ENCODE data around the gene DESI1. TPM values are rescaled to one million over a fixed set of nuclear protein-coding genes. Genes with fewer than 3 reads are reported as not detected.
A peak's percentile ranks its signal among the peaks of the same experiment; 100 is the strongest.
"Not testable (repeated sequence)": the region's sequence is repeated elsewhere in the genome, so short reads cannot be mapped to it uniquely, and the experiment has no call there.

The DESI1 gene
- polyA plus RNA-seq, 4 donors: 16.5 to 33.4 (median 21.4) TPM

DNA sequence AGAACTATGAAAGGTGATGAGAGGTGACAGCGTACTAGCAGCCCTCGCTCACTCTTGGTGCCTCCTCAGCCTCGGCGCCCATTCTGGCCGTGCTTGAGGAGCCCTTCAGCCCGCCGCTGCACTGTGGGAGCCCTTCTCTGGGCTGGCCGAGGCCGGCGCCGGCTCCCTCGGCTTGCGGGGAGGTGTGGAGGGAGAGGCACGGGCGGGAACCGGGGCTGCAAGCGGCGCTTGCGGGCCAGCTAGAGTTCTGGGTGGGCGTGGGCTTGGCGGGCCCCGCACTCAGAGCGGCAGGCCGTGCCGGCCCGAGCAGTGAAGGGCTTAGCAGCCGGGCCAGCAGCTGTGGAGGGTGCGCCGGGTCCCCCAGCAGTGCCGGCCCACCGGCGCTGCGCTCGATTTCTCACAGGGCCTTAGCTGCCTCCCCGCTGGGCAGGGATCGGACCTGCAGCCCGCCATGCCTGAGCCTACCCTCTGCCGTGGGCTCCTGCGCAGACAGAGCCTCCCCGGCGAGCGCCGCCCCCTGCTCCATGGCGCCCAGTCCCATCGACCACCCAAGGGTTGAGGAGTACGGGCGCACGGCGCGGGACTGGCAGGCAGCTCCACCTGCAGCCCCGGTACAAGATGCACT is 27.4 kb downstream of the DESI1 start:
- H3K27me3 ChIP-seq (ENCODE audit: control insufficient read depth in 3 of 3, insufficient read depth in 3 of 3, low read length in 3 of 3); H3K27ac ChIP-seq (ENCODE audit: low read depth in 1 of 3, low read length in 2 of 3); FAIRE-seq; H3K4me3 ChIP-seq (ENCODE audit: low read depth in 1 of 3, low read length in 3 of 3); DNase-seq; H3K9me3 ChIP-seq (ENCODE audit: control insufficient read depth in 2 of 2, insufficient read depth in 1 of 2, low read depth in 1 of 2, low read length in 1 of 2); H3K36me3 ChIP-seq (ENCODE audit: control insufficient read depth in 3 of 3, insufficient read depth in 2 of 3, low read depth in 1 of 3, low read length in 3 of 3); H3K4me1 ChIP-seq (ENCODE audit: control insufficient read depth in 3 of 3, insufficient read depth in 2 of 3, low read depth in 1 of 3, low read length in 2 of 3): not testable (repeated sequence)
- 96 to 98% (median 97%) methylated on average over 39 to 51 of the region's 51 CpGs for WGBS, 3 donors

DNA sequence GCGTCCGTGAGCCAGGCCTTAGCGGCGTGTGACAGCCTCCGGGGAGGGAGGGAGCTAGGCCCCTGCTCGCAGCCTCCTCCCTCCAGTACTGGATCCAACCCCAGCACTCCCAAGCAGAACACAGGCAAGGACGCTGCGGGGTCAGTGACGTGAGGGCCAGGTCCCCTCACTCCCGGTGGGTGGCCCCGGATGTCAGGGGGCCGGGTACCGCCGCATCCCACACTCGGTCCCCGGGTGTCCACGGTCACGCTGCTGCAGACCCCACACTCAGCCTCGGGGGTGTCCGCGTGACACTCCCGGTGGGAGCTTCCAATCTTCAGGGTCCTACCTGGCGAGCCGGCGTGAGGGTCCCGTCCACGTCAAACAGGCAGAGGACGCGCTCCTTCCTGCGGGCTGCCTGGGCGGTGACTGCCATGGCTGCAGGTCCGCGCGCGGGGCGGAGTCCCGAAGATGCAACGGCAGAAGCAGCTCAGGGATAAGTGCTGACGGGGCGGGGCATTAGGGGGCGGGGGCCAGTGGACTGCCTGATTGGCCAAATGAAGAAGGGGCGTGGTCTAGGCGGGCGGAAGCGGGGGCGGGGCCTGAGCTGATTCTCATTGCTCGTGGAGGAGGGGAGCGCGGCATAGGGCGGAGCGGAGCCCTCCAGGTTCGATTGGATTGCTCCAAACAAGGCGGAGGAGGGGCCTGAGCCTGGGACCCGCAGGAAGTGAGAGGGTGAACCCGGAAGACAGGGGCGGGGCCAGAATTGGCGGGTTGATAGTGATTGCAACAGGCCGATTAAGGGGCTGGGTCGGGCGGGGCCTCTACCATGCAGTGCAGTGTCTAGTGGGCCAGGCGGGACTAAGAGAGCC is 31.2 kb downstream of the DESI1 start, which contains the start of gene PMM1:
Gene PMM1, minus strand, starts transcription at position 450 of the 851 bp plus-strand sequence. Its CDS starts 35 bp downstream, at position 415.
- no peaks in the 10 kb centered on the region for H3K9me3 ChIP-seq (ENCODE audit: control insufficient read depth in 2 of 2, insufficient read depth in 1 of 2, low read depth in 1 of 2, low read length in 1 of 2)
- no peak for FAIRE-seq

DNA sequence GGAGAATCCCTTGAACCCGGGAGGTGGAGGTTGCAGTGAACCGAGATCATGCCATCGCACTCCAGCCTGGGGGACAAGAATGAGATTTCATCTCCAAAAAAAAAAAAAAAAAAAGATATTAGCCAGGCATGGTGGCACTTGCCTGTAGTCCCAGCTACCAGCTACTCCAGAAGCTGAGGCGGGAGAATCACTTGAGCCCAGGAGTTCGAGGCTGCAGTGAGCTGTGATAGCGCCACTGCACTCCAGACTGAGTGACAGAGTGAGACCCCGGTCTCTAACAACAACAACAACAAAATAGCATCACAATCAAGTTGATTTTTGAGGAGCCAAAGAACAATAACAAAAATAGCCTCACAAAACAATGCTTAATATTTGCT is 33.5 kb downstream of the DESI1 start:
- FAIRE-seq (no peak), DNase-seq (no peak)
- H3K27me3 ChIP-seq (ENCODE audit: control insufficient read depth in 3 of 3, insufficient read depth in 3 of 3, low read length in 3 of 3): no peaks in the 10 kb centered on the region

More for the DNA sequence above, 31.2 kb downstream of the DESI1 start, which contains the start of gene PMM1:
- no peaks in the 10 kb centered on the region for H3K27me3 ChIP-seq (ENCODE audit: control insufficient read depth in 3 of 3, insufficient read depth in 3 of 3, low read length in 3 of 3)
- H3K36me3 ChIP-seq (ENCODE audit: control insufficient read depth in 3 of 3, insufficient read depth in 2 of 3, low read depth in 1 of 3, low read length in 3 of 3): peaks cover 0 to 21% (median 2%) of the 10 kb centered on the region in 3 donors
- peak within 1 kb of the TSS; percentile 70 to 96 (median 89) for H3K27ac ChIP-seq (ENCODE audit: low read depth in 1 of 3, low read length in 2 of 3)
- WGBS, 3 donors: 0 to 1% (median 0%) methylated on average over 54 to 61 of the region's 61 CpGs
- peaks cover 0 to 17% (median 6%) of the 10 kb centered on the region in 3 donors for H3K4me1 ChIP-seq (ENCODE audit: control insufficient read depth in 3 of 3, insufficient read depth in 2 of 3, low read depth in 1 of 3, low read length in 2 of 3)
- peak; percentile 100 for DNase-seq
- H3K4me3 ChIP-seq (ENCODE audit: low read depth in 1 of 3, low read length in 3 of 3): peak within 1 kb of the TSS; percentile 42 to 100 (median 93)

DNA sequence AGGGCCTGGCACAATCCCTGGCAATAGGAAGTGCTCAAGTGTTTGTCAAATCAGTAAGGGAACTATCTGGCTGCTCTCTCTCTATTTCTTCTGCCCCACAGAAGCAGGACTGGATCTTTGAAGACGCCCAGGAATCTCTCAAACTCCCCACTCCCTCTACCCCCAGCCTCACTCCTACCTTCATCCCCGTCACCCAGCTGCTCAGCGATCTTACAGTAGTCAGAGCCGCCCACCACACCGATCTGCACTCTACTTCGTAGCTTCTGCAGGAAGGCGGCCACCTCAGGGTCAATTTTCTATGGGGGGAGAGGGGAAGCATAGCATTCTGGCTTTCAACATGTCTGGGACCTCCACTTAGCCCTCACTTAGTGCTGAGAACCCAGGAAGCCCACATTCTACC is 34.9 kb downstream of the DESI1 start:
- H3K27me3 ChIP-seq (ENCODE audit: control insufficient read depth in 3 of 3, insufficient read depth in 3 of 3, low read length in 3 of 3): no peaks in the 10 kb centered on the region
- WGBS, 3 donors: 95 to 99% (median 96%) methylated on average over 7 of the region's 7 CpGs
- no peaks in the 10 kb centered on the region for H3K9me3 ChIP-seq (ENCODE audit: control insufficient read depth in 2 of 2, insufficient read depth in 1 of 2, low read depth in 1 of 2, low read length in 1 of 2)
- peaks cover 0 to 57% (median 22%) of the 10 kb centered on the region in 3 donors for H3K36me3 ChIP-seq (ENCODE audit: control insufficient read depth in 3 of 3, insufficient read depth in 2 of 3, low read depth in 1 of 3, low read length in 3 of 3)
- H3K4me3 ChIP-seq (ENCODE audit: low read depth in 1 of 3, low read length in 3 of 3): no peak overlapping the region
- H3K27ac ChIP-seq (ENCODE audit: low read depth in 1 of 3, low read length in 2 of 3): no peak overlapping the region
- DNase-seq (no peak), FAIRE-seq (no peak)
- H3K4me1 ChIP-seq (ENCODE audit: control insufficient read depth in 3 of 3, insufficient read depth in 2 of 3, low read depth in 1 of 3, low read length in 2 of 3): peaks cover 0 to 17% (median 6%) of the 10 kb centered on the region in 3 donors

More for the DNA sequence above, 33.5 kb downstream of the DESI1 start:
- 37 to 73% (median 53%) methylated on average over 7 of the region's 7 CpGs for WGBS, 3 donors
- peak overlapping the region; percentile 76 to 96 (median 79) for H3K27ac ChIP-seq (ENCODE audit: low read depth in 1 of 3, low read length in 2 of 3)
- H3K4me3 ChIP-seq (ENCODE audit: low read depth in 1 of 3, low read length in 3 of 3): peak overlapping the region in 2 of 3 donors; percentile 17
- H3K36me3 ChIP-seq (ENCODE audit: control insufficient read depth in 3 of 3, insufficient read depth in 2 of 3, low read depth in 1 of 3, low read length in 3 of 3): peaks cover 0 to 43% (median 20%) of the 10 kb centered on the region in 3 donors
- peaks cover 0 to 17% (median 6%) of the 10 kb centered on the region in 3 donors for H3K4me1 ChIP-seq (ENCODE audit: control insufficient read depth in 3 of 3, insufficient read depth in 2 of 3, low read depth in 1 of 3, low read length in 2 of 3)
- H3K9me3 ChIP-seq (ENCODE audit: control insufficient read depth in 2 of 2, insufficient read depth in 1 of 2, low read depth in 1 of 2, low read length in 1 of 2): no peaks in the 10 kb centered on the region

DNA sequence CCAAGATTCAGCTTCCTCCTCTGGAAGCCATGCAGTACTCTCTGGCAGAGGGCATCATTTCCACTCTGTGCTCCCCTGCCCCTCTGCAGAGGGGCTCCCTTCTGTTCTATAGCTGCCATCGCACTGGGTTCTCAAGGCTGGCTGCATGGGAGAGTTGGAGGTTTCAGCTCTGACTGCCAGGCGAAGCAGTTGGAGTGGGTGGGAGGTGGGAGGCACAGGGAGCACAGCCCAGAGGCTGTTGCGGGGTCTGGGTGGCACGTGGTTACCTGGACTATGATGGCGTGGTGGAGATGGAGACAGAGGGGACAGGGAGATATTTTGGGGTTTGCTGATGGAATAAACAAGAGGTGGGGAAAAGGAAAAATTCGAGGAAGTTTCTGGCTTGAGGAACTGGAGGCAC is 36.0 kb downstream of the DESI1 start:
- Histone ChIP-seq H3K9me3 (ENCODE audit: control insufficient read depth in 2 of 2, insufficient read depth in 1 of 2, low read depth in 1 of 2, low read length in 1 of 2) (no peaks in the 10 kb centered on the region), H3K4me1 (ENCODE audit: control insufficient read depth in 3 of 3, insufficient read depth in 2 of 3, low read depth in 1 of 3, low read length in 2 of 3) (peaks cover 0 to 16% (median 6%) of the 10 kb centered on the region in 3 donors), H3K27me3 (ENCODE audit: control insufficient read depth in 3 of 3, insufficient read depth in 3 of 3, low read length in 3 of 3) (no peaks in the 10 kb centered on the region), H3K36me3 (ENCODE audit: control insufficient read depth in 3 of 3, insufficient read depth in 2 of 3, low read depth in 1 of 3, low read length in 3 of 3) (peaks cover 0 to 65% (median 22%) of the 10 kb centered on the region in 3 donors), H3K27ac (ENCODE audit: low read depth in 1 of 3, low read length in 2 of 3) (no peak overlapping the region), H3K4me3 (ENCODE audit: low read depth in 1 of 3, low read length in 3 of 3) (no peak overlapping the region)
- DNase-seq (no peak), FAIRE-seq (no peak)
- 88 to 91% (median 90%) methylated on average over 6 of the region's 6 CpGs for WGBS, 3 donors

DNA sequence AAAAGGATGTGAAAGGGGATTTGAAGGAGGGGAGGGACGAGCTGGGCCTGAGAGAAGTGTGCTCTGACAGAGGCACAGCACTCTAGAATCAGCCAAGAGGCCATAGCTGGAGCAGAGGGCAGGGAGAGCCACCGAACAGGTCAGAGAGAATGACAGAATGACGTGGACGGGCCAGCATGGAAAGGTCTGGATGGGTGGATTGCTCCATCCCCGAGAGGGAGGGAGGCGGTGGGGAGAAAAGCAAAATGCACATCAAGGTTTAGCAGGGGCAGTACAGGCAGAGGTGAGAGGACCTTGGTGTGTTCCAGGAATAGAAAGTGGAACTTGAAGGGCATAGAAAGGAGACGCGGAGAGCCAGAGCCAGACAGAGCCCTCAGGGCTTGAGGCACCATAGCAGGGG is 38.1 kb downstream of the DESI1 start:
- Histone ChIP-seq H3K27me3 (ENCODE audit: control insufficient read depth in 3 of 3, insufficient read depth in 3 of 3, low read length in 3 of 3) (no peaks in the 10 kb centered on the region), H3K4me1 (ENCODE audit: control insufficient read depth in 3 of 3, insufficient read depth in 2 of 3, low read depth in 1 of 3, low read length in 2 of 3) (peaks cover 0 to 5% (median 0%) of the 10 kb centered on the region in 3 donors), H3K27ac (ENCODE audit: low read depth in 1 of 3, low read length in 2 of 3) (no peak overlapping the region), H3K4me3 (ENCODE audit: low read depth in 1 of 3, low read length in 3 of 3) (no peak overlapping the region), H3K9me3 (ENCODE audit: control insufficient read depth in 2 of 2, insufficient read depth in 1 of 2, low read depth in 1 of 2, low read length in 1 of 2) (no peaks in the 10 kb centered on the region), H3K36me3 (ENCODE audit: control insufficient read depth in 3 of 3, insufficient read depth in 2 of 3, low read depth in 1 of 3, low read length in 3 of 3) (peaks cover 3 to 87% (median 22%) of the 10 kb centered on the region in 3 donors)
- DNase-seq (no peak), FAIRE-seq (no peak)
- 85 to 98% (median 92%) methylated on average over 8 of the region's 8 CpGs for WGBS, 3 donors

DNA sequence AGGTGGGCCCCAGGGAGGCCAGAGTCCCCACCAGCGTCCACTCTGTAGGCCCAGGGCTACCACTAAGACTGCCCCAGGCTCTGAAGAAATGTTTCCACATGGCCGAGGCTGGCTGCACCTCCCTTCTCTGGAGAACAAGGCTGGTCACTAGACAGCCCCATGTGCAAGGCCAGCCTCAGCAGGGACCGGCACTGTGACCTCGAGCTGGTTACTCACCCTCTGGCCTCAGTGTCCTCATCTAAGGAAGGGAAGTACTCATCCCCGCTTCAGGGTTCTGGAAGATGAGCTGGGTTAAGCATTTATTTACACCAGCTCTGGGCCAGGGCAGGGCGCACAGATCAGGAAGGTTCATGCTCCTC is 40.9 kb downstream of the DESI1 start:
- WGBS, 3 donors: 88 to 92% (median 90%) methylated on average over 6 of the region's 6 CpGs
- H3K4me3 ChIP-seq (ENCODE audit: low read depth in 1 of 3, low read length in 3 of 3): no peak overlapping the region

DNA sequence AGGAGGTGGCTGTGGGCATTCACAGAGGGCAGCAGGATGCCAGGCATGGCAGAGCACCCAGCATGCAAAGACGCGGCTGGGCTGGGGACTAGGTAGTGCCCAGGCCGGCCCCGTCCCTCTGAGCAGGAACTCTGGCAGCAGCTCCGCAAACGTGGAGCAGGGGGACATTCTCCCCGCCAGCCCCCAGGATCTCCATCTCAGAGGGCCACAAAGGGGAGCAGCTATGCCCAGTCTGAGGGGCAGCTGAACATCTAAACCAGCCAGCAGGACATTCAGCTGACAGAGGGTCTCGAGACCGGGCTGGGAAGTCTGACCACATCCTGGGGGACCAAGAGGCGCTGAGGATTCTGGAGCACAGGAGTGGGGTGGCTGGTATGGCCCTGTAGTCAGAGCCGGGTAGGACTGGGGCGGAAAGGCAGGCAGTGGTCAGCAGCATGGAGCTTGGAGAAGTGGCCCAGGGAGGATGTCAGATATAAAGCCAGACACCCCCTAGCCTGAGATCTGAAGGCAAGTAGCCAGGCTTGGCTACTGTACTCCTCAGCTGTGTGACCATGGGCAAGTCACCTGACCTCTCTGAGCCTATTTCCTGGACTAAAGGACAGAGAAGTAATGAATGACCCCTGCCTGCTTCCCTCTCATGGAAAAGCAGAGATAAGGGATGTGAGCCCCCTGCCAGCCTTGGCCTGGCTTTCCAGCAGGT is 41.4 kb downstream of the DESI1 start:
- FAIRE-seq (no peak), DNase-seq (no peak)
- 96 to 99% (median 98%) methylated on average over 12 of the region's 12 CpGs for WGBS, 3 donors
- Histone ChIP-seq H3K27ac (ENCODE audit: low read depth in 1 of 3, low read length in 2 of 3) (no peak overlapping the region), H3K9me3 (ENCODE audit: control insufficient read depth in 2 of 2, insufficient read depth in 1 of 2, low read depth in 1 of 2, low read length in 1 of 2) (no peaks in the 10 kb centered on the region), H3K4me1 (ENCODE audit: control insufficient read depth in 3 of 3, insufficient read depth in 2 of 3, low read depth in 1 of 3, low read length in 2 of 3) (no peaks in the 10 kb centered on the region), H3K27me3 (ENCODE audit: control insufficient read depth in 3 of 3, insufficient read depth in 3 of 3, low read length in 3 of 3) (no peaks in the 10 kb centered on the region), H3K4me3 (ENCODE audit: low read depth in 1 of 3, low read length in 3 of 3) (no peak overlapping the region), H3K36me3 (ENCODE audit: control insufficient read depth in 3 of 3, insufficient read depth in 2 of 3, low read depth in 1 of 3, low read length in 3 of 3) (peaks cover 10 to 97% (median 20%) of the 10 kb centered on the region in 3 donors)

More for the DNA sequence above, 40.9 kb downstream of the DESI1 start:
- DNase-seq: no peak
- no peak for FAIRE-seq
- H3K27me3 ChIP-seq (ENCODE audit: control insufficient read depth in 3 of 3, insufficient read depth in 3 of 3, low read length in 3 of 3): no peaks in the 10 kb centered on the region
- no peaks in the 10 kb centered on the region for H3K9me3 ChIP-seq (ENCODE audit: control insufficient read depth in 2 of 2, insufficient read depth in 1 of 2, low read depth in 1 of 2, low read length in 1 of 2)
- peaks cover 10 to 97% (median 21%) of the 10 kb centered on the region in 3 donors for H3K36me3 ChIP-seq (ENCODE audit: control insufficient read depth in 3 of 3, insufficient read depth in 2 of 3, low read depth in 1 of 3, low read length in 3 of 3)
- no peak overlapping the region for H3K27ac ChIP-seq (ENCODE audit: low read depth in 1 of 3, low read length in 2 of 3)
- no peaks in the 10 kb centered on the region for H3K4me1 ChIP-seq (ENCODE audit: control insufficient read depth in 3 of 3, insufficient read depth in 2 of 3, low read depth in 1 of 3, low read length in 2 of 3)

Measured in small intestine (tissue), 7 donors.